SK-N-MC (cell line): Measurements from ENCODE around the gene PDXK.

Experiments
- EZH2 ChIP-seq: fragments of 200-600 bp; sonication (generic); IDR thresholded peaks from one replicate; pipeline ENCODE4 v1.6.1; 2017; ENCODE audit warnings: antibody characterized with exemption
- FOXP2 ChIP-seq: optimal IDR thresholded peaks from 2 replicates; pipeline ENCODE3; 2011; ENCODE audit warnings: mild to moderate bottlenecking, moderate library complexity; ENCODE audit not compliant: insufficient read depth; ENCODE audit errors: extremely low read length, control extremely low read depth
- POLR2AphosphoS5 ChIP-seq: IDR thresholded peaks from 2 replicates; pipeline ENCODE4 v1.6.1; 2012; ENCODE audit warnings: mild to moderate bottlenecking, low read depth, low read length, borderline replicate concordance

GRCh38 chr21:43800566-43800965, 81.6 kb downstream of the PDXK start:
- TF ChIP-seq POLR2AphosphoS5 (no peak), EZH2 (no peak), FOXP2 (no peak)
